GM18520 (cell line): ENCODE measurements around the gene MPC1L.
"Not testable (repeated sequence)": the region's sequence is repeated elsewhere in the genome, so short reads cannot be mapped to it uniquely, and the experiment has no call there.

ENCODE experiments used
- ATAC-seq: cut with Tn5 transposase; IDR thresholded peaks from one replicate; pipeline ENCODE4 v1.9.1; 2021; ENCODE audit not compliant: unreplicated experiment

Gene MPC1L

DNA sequence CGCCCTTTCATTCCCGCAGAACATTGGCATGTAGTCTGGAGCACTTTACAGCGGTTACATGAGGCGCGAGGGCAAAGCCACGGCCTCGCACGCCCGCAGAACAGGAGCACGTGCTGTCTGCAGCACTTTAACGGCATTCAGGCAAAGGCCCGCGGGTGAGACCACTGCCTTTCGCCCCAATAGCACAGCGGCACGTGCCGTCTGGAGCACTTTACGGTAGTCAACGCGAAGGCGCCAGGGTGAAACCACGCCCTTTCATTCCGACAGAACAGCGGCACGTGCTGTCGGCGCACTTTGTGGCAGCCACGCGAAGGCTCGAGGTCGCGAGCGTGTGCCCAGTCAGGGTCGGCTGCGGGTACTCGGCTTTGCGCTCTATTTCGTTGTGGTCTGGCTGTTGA is at the start of gene MPC1L:
Gene MPC1L, plus strand, starts transcription at position 290 of the 398 bp plus-strand sequence. CDS start 138 bp downstream, outside the sequence.
- ATAC-seq = no peak

DNA sequence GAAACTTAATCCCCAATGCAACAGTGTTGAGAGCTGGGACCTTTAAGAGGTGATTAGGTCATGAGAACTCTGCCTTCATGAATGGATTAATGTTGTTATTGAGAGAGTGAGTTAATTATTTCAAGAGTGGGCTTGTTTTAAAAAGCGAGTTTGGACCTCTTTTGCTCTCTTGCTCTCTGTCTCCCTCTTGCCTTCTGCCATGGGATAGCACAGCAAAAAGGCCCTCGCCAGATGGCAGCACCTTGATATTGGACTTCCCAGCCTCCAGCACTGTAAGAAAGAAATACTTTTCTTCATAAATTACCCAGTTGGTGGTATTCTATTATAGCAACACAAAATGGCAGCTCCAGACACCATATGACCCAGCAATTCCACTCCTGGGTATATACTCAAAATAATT is 49.5 kb upstream of the MPC1L start:
- ATAC-seq = no peak

DNA sequence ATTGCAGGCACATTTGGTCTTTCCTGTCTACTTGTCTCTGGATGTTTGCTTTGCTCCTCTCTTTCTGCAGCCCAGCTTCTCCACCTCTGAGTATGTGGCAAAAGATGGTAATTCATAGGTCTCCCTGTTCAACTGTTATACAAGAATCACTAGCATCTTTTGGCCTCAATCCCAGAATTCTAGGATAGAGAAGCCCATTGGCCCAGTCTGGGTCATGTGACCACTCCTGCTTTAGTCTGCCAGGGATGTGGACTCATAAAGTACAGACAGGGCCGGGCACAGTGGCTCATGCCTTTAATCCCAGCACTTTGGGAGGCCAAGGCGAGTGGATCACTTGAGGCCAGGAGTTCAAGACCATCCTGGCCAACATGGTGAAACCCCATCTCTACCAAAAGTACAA is 47.8 kb upstream of the MPC1L start:
- ATAC-seq = not testable (repeated sequence)

DNA sequence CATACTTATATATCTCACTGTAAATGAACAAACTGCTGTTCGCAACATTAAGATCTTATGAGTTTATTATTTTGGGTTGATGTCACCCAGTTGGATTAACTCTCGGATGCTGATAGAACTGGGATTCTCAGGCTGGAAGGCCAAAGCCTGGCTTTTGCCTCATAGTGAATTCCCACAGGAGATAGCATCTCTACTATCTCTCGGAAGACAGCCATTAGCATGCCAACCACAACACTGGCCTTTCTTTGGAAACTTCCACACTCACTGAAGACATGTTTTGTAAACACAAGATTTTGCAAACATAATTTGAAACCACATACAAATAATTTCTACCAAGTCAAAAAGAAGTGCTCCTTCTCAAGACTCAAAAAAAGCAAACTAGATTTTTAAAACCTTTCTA is 46.9 kb upstream of the MPC1L start:
- no peak for ATAC-seq

DNA sequence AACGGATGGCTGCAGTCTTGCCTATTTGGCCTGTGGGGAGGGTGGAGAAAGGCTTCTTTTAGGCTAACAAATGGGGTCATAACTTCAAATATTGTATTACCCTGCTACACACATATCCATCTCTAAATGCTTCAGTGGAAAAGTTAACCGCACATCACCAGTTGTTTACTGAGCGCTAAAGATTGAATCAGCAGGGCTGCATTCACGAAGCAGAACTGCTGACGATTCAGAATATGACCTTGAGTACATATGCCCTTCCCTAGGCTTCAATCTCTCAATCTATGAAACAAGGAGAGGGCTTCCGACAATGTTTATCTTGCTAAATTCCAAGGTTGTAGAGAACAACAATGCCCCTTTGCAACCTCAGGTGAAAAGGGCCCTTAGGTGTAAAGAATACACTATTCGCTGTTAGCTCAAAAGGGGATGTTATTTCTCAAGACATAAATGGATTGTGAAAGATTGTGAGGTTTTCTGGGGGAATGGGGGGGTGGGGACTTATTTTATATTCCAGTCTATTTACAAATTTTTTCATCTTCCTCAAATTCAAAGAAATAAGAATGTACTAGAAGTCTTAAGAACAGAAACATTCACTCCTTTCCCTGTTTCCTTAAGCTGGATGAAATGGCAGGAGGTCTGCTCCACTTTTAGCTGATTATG is 45.1 kb upstream of the MPC1L start:
- ATAC-seq = no peak

DNA sequence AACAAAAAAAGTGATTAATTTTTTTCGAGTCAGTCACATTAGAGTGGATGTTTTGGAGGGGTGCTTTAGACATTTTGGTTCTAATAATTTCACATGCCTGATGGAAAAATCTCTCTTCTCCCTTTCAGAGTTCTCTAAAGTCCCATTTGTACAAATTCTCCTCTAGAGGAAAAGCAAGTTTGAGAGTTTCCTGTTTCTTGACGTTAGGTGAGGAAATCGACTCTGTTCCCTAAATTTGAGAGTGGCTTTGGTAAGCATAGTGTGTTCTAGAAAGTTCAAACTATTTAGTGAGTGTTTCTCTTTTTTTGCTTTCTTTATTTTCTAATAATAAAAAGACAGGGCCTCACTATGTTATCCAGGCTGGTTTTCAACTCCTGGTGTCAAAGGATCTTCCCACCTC is 44.1 kb upstream of the MPC1L start:
- ATAC-seq = no peak

DNA sequence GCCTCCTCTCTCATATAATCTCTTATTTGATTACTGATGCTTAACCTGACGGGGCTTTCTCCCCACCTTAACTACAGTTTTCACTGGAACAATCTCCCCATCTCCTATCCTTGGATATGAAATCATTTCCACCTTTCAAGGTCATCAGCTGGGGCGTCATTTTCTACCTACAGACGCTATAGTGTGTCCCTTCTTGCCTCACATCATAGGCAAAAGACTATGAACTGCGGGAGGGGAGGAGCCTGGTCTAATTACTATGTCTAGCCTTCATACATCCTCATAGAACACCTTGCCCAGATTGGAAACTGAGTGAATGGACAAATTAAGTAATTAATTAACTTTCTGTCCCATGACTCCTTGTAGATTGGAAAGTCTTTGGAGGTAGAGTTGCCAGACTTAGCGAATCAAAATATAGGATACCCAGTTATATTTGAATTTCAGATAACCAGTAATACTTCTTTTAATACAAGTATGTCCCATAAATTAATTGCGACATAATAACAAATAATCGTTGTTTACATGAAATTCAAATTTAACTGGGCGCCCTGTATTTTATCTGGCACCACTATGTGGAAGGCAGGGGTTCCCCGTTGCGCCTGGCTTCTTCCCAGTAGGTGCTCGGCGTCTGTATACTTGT is 43.2 kb upstream of the MPC1L start:
- no peak for ATAC-seq

DNA sequence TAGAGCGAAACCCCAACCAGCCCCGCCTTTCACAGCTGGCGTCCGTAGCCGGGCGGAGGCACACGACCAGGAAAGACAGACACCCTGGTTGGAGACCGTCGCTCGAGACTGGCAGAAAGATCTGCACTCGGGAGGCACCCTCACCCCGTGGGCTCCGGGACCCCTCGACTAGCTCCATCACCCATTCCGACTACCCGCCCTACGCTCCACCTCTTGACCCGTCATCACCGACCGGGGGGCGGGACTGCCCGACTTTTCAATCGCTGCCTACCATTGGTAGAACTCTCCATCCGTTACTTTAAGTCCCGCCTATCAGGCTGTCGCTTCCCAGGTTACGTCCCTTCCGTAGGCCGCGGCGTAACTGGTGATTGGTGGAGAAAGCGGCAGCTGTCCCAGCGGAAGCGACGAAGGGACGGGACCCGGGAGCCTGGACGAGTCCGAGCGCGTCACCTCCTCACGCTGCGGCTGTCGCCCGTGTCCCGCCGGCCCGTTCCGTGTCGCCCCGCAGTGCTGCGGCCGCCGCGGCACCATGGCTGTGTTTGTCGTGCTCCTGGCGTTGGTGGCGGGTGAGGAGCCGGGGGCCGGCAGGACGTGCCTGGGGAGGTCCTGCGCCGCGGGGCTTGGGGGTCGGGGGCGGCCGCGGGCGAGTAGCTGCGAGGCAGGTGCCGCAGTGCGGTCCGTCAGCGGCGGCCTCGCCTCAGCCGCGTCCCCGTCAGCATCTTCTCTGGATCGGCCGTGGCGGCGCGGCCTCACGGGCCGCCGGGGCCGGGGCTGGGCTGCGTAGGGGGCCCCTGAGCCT is 42.5 kb upstream of the MPC1L start, which contains the start of gene ATP6AP2:
Gene ATP6AP2, plus strand, starts transcription at position 434 of the 799 bp plus-strand sequence. Its CDS starts 96 bp downstream, at position 530.
- ATAC-seq = peak; percentile 94

DNA sequence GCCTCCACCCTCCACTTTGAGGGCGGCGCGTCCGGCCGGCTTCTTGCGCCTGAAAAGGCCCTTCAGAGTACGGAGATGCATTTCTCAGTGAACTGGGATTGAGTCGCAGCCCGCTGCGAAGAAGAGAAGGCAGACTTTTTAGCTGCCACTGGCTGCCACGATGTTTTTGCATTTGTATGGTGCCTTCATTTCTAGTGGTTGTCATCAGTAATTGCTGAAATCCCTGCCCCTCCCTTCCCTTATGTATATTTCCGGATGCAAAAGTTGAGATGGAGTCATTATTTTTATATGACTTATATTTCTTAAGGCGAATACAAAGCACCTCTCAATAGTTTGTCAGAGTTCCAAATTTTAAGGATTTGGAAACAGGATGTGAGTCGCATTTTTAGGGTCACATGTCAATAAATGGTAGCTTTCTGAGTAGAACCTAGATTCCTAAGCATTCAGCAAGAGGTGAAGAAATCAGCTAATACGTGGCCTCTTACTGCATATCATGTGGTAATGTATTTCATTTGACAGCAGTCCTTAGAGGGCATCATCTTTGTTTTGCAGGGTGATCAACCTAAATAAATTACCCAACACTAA is 41.8 kb upstream of the MPC1L start:
- no peak for ATAC-seq

DNA sequence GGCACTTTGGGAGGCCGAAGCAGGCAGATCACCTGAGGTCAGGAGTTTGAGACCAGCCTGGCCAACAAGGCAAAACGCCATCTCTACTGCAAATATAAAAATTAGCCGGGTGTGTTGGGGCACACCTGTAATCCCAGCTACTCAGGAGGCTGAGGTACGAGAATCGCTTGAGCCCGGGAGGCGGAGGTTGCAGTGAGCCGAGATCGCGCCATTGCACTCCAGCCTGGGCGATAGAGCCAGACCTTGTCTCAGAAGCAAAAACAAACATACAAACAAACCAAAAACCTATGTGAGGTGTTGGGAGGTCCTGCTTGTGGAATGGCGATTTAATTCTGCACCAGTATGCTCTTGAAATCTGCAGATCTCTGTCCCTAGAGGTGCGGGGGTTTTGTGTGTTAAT is 41.0 kb upstream of the MPC1L start:
- not testable (repeated sequence) for ATAC-seq

DNA sequence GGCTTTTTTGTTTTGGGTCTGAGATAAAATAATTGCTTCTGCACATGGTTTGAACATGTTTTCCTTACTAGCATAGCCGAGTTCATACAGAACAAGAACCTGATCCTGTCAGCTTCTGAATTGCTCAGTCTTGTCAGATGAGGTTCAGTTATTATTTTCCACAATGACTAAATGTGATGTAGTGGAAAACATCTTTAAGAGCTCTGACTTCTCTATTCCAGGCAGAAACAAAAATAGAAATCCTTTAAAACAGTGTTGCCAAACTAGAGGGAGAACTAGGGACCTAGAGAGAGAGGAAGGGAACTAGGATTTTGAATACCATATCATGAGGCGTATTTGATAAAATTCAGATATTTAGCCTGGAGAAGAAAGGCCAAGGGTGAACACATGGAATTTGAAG is 40.4 kb upstream of the MPC1L start:
- no peak for ATAC-seq

DNA sequence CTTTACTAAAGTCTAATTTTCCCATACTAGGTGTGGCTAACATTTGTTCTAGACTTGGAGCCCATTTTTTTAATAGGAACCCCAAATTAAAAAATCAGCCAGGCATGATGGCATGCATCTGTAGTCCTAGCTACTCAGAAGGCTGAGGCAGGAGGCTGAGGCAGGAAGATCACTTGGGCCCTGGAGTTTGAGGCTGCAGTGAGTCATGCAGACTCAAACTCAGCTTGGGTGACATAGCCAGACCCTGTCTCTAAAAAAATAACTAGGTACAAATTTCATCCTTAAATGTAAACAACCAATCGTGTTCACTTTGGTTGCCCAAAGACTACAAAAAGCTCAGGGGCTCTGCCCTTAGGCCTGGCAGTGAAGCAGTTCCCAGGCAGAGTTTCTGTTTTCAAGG is 35.6 kb upstream of the MPC1L start:
- ATAC-seq = not testable (repeated sequence)

DNA sequence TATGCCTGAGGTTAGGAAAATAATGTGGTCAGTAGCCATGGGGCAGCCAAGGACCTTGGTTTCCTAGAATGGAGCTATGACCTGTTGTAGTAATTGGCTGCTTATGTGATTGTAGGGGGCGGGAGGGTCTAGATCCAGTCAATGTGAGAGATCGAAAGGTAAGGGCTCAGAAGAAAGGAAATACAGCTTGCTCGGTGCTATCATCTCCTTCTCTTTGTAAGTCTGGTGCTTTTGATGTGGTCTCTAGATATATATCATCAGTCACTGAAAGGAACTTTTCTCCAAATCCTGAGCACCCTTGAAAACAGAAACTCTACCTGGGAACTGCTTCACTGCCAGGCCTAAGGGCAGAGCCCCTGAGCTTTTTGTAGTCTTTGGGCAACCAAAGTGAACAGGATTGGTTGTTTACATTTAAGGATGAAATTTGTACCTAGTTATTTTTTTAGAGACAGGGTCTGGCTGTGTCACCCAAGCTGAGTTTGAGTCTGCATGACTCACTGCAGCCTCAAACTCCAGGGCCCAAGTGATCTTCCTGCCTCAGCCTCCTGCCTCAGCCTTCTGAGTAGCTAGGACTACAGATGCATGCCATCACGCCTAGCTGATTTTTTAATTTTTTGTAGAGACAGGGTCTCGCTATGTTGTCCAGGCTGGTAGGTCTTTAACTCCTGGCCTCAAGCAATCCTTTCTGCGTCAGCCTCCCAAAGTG is 33.5 kb upstream of the MPC1L start:
- ATAC-seq = not testable (repeated sequence)

DNA sequence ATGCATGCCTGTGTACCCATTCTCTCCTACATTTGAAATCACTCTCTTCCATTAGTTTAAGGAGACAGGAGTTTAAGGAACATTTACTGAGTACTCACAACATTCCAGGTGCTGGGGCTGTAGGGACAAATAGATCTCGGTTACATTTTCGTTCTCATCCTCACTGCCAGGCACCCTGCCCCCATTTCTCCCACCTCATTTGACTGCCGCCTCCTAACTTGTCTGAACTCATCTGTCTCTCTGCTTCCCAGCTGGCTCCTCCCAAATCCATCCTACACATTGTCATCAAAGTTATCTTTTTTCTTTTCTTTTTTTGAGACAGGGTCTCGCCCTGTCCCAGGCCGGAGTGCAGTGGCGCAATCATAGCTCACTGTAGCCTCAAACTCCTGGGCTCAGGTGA is 19.8 kb upstream of the MPC1L start:
- ATAC-seq = no peak

DNA sequence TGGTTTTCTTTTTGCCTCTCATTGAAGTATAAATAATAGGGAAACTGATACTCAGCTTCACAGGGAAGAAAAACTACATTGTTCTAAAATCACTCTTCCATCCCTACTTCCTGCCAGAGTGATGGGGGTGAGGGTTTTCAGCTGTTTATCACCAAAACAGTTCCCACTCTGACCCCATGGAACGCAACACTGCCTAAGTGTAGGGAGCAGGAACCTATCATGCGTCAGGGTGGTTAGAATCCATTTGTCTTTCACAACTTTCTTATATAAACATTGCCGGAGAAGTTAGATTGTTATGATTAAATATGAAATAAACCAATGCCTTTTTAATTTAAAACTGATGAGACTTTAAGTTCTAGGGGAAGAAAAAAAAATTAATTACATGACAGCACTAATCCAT is 15.8 kb upstream of the MPC1L start:
- ATAC-seq = no peak

DNA sequence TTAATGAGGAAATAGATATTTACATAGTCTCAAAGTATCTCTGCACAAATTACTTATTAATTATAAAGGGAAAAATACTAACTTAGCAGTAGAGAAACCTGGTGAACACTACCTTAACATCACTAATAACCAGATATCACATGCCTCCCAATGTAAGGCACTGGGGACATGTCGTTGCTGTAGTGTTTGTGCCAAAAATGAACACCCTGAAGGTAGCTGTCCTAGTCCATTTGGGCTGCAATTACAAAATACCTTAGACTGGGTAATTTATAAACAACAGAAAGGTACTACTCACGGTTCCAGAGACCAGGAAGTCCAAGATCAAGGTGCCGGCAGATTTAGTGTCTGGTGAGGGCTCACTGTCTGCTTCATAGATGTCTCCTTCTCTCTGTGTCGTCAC is 10.7 kb upstream of the MPC1L start:
- no peak for ATAC-seq

DNA sequence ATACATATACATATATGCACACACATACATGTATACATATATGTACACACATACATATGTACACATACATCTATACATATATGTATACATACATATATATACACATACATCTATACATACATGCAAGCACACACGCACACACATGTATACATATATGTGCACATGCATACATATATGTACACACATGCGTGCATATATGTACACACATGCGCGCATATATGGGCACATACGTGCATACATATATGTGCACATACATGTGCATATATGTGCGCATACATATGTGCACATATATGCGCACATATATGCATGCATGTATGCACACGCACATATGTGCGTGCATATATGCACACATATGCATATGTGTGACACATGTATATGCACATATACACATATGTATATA is 7.3 kb upstream of the MPC1L start:
- ATAC-seq = no peak

DNA sequence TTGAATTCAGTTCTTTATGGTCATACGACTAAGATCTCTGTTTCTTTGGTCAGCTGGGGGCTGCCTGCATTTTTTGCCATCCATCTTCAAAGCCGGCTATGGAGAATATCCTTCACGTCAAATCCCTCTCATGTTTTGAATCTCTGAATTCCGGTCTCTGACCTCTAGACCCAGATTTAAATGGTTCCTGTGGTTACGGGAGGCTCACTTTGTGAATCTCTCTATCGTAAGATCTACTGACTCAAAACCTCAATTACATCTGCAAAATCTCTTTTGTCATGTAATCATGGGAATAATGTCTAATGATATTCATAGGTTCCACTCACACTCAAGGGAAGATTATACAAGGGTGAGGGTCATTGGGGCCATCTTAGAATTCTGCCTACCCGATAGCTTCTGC is 5.7 kb upstream of the MPC1L start:
- ATAC-seq = no peak

DNA sequence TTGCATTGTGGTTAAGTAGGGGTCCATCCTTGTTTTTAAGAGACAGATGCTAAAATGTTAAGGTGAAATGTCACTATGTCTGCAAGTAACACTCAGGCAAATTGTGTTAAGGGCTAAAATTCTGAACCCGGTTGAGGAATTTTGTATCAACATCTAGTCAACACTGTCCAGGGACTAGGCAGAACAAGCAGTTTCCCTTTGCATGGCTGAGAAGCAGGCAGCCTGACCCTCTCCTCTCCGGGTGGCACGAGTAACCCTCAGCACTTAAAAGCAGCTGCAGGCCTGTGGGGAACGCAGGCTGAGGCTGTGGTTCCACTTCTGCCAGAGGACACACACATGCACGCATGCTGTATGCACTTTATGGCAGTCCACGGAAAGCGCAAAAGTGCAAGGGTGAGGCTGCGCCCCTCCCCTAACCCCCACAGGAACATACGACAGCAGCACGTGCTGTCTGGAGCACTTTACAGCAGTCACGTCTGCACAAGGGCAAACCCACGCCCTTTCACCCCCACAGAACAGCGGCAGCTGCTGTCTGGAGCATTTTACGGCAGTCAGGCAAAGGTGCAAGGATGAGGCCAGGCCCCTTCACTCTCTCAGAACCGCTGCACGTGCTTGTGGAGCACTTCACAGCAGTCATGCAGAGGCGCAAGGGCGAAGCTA is 619 bp upstream of the MPC1L start:
- no peak for ATAC-seq

DNA sequence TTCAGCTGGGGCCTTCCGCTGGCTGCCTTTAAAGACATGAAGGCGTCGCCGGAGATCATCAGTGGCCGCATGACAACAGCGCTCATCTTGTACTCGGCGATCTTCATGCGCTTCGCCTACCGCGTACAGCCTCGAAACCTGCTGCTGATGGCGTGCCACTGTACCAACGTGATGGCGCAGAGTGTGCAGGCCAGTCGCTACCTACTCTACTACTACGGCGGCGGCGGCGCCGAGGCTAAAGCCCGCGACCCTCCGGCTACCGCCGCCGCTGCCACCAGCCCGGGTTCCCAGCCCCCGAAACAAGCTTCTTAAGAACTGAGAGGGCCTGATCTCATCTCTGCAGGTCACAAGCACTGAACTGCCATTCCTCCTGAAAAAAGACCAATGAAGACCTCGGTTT is 437 bp downstream of the MPC1L start:
- ATAC-seq = no peak

DNA sequence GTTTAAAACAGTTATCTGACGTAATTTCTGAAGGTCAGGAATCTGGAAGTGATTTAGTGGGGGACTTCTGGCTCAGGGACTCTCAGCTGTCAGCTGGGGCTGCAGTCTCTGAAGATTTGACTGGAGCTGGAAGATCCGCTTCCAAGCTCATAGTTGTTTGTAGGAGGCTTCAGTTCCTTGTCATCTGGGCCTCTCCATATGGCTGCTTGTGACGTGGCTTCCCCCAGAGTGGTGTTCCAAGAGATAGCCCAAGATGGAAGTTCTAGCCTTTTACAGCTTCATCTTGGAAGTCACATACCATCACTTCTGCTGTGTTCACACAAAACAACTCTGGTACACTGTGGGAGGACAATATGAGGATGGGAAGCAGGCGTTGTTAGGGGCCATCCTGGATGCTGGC is 2.1 kb downstream of the MPC1L start:
- ATAC-seq = no peak
